Stimulated activated CD8-positive, alpha-beta memory T cell treated with anti-CD3 and anti-CD28 coated beads, Interleukin-7, amount 100 ng/mL, for 24 hours (primary cell): ENCODE measurements around the gene MACROD1.

Experiments
- DNase-seq: peaks from one replicate; pipeline ENCODE4 v3.0.0-alpha.2; 2020; ENCODE audit warnings: low read depth

Gene MACROD1, protein sequence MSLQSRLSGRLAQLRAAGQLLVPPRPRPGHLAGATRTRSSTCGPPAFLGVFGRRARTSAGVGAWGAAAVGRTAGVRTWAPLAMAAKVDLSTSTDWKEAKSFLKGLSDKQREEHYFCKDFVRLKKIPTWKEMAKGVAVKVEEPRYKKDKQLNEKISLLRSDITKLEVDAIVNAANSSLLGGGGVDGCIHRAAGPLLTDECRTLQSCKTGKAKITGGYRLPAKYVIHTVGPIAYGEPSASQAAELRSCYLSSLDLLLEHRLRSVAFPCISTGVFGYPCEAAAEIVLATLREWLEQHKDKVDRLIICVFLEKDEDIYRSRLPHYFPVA

GRCh38 chr11:64165842-64166635, at the start of gene MACROD1:
Gene MACROD1 (minus strand): TSS chr11:64166113. CDS start chr11:64165994, 119 bp downstream.
- DNase-seq: peak; percentile 68

DNA sequence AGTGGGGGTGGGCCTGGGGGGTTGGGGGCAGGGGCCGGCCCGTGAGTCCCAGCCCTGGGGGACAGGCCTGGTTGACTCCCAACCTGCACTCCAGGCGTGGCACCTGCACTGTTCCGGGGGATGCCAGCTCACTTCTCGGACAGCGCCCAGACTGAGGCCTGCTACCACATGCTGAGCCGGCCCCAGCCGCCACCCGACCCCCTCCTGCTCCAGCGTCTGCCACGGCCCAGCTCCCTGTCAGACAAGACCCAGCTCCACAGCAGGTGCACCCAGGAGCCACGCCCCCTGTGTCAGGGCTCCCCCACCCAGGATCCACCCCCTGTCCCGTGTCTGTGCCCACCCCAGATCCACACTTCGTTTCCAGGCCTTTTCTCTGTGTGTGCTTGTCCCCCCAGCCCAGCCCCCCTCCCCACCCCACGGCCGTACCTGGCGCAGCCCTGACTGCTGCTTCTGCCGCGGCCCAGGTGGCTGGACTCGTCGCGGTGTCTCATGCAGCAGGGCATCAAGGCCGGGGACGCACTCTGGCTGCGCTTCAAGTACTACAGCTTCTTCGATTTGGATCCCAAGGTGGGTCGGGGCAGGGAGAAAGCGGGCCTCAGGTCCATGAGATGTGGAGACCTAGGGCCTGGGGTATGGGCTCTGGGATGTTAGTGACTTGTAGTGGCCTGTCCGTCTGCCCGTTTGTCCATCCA, 45.4 kb upstream of the MACROD1 start:
- DNase-seq: no peak

DNA sequence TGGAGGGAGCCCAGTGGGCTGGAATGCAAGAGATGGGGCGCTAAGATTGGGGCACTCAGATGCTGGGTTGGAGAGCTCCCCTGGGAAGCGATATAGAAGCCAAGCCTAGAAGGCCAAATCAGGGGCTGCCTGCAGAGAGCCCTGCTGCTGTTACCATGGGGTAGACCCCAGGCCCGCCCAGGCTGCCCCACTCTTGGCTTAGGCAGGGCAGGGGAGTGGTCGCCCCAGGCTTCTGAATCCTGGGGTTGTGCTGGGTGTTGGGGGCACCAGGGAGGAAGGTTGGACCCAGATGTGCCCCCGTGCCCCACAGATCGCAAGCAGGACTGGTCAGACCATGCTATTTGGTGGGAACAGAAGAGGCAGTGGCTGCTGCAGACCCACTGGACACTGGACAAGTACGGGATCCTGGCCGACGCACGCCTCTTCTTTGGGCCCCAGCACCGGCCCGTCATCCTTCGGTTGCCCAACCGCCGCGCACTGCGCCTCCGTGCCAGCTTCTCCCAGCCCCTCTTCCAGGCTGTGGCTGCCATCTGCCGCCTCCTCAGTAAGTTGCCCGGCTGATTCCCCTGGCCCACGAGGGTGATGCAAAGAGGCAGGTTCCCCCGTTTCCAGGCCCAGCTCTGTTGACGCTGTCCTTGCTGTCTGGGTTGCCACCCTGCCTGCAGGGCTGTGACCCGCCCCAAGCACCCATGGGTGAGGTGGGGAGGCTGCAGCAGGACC, 44.5 kb upstream of the MACROD1 start:
- DNase-seq: no peak

- DNase-seq: no peak
Measured at GRCh38 chr11:64209563-64209843, 43.6 kb upstream of the MACROD1 start.

DNA sequence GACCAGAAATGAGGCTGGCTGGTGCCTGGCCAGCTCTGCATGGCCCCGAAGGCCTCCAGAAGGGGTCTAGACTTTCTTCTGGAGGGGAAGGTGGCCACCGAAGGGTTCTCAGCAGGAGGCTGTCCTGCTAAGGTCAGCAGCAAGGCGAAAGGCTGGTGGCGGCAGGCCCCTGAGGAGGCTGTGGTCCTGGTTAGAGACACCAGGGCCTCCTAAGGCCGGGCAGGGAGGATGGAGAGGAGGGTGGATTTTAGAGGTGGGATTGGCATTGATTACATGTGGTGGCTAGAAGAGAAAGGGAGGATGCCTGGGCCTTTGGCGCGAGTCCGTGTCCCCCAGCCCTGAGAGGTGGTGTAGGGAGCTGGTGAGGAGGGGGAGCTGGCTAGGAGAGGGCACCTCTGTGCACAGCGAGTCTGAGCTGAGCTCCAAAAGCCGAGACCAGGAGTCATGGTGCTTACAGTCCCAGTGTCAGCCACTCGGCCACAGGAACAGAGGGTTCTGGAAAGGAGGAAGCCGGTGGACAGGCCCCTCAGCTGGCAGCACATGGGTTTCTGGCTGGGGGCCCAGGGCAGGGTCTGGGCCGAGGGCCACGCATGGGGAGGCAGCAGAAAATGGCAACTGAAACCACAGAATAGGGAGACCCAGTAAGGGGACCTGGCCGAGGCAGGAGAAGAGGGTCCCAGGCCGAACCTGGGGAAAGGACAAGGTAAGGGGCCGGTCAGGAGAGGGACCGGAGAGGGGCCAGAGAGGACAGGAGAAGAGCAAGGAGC, 43.1 kb upstream of the MACROD1 start:
- DNase-seq: no peak

- DNase-seq: no peak
Measured at GRCh38 chr11:64208086-64208795, 42.3 kb upstream of the MACROD1 start.

- DNase-seq: peak; percentile 80
Measured at GRCh38 chr11:64207256-64208085, 41.6 kb upstream of the MACROD1 start.

GRCh38 chr11:64206457-64207255, 40.7 kb upstream of the MACROD1 start, which contains the start of gene FERMT3:
Gene FERMT3 (plus strand): TSS chr11:64206721. CDS start chr11:64207365, 644 bp downstream.
- no peak for DNase-seq

DNA sequence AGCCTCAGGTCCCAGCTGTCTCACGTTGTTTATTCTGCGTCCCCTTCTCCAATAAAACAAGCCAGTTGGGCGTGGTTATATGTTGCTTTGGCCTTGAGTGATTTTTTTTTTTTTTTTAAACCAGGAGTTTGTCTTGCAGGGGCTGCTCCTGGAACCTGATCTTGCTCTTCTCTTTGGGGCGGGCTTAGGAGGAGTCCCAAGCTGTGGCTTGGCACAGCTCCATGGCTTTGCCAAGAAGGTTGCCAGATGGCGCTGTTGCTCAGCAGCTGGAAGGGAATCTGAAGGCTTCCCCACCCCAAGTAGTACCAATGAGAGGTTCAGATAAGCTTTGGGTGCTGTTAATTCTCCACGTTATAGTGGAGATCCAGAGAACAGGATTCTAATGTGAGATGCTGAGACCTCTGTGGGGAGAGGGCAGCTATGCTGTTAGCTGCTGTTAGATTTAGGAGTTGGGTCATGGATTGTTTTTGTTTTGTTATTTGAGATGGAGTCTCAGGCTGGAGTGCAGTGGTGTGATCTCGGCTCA, 38.6 kb upstream of the MACROD1 start:
- DNase-seq: no peak

DNA sequence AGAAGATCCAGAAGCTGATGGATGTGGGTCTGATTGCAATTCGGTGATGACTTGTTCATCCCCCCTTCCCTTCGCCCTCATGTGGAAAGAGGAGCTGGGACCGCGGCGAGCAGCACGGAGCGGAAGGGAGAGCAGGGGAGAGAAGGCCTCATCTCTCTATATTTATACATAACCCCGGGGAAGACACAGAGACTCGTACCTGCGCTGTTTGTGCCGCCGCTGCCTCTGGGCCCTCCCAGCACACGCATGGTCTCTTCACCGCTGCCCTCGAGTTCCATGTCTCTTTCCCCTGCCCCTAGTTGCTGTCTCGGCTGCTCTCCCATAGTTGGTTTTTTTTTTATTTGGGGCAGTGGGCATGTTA, 38.1 kb upstream of the MACROD1 start:
- no peak for DNase-seq

- DNase-seq: no peak
Measured at GRCh38 chr11:64203421-64204079, 37.6 kb upstream of the MACROD1 start.

DNA sequence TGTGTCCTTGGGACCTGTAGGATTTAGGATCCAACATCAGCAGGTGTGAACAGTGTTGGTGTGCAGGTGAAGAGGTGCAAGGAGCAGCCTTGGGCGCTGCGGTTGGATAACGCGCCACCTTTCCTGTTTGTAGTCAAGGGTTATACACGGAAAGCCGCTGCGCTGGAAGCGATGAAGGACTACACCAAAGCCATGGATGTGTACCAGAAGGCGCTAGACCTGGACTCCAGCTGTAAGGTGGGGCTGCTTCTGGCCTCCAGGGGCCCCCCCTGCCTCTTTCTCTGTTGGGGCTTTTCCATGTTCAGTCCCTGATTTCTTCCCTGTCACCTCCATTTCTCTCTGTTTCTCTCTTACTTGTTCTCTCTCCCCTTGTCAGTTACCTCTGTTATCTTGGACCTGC, 37.1 kb upstream of the MACROD1 start:
- no peak for DNase-seq

GRCh38 chr11:64201543-64201942, 35.6 kb upstream of the MACROD1 start:
- DNase-seq: no peak

GRCh38 chr11:64198511-64198910, 32.6 kb upstream of the MACROD1 start:
- no peak for DNase-seq

GRCh38 chr11:64196626-64197025, 30.7 kb upstream of the MACROD1 start:
- DNase-seq: no peak

DNA sequence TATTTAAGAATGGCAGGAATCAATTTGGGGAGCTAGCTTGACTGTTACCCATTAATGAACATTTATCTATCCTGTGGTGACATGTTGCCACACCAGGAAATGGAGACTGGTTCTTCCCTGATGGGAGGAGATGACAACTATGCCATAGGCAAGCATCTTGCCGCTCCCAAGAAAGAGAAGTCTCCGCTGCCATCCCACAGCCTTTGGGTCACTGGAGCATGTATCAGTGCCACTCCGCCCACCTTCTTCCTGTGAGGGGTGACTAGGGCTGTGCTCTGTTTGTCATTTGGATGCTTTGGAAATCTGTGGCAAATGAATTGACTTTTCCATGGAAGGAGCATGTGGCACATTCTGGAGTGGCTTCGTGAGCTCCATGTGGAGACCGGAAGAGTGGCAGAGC, 26.5 kb upstream of the MACROD1 start:
- no peak for DNase-seq

DNA sequence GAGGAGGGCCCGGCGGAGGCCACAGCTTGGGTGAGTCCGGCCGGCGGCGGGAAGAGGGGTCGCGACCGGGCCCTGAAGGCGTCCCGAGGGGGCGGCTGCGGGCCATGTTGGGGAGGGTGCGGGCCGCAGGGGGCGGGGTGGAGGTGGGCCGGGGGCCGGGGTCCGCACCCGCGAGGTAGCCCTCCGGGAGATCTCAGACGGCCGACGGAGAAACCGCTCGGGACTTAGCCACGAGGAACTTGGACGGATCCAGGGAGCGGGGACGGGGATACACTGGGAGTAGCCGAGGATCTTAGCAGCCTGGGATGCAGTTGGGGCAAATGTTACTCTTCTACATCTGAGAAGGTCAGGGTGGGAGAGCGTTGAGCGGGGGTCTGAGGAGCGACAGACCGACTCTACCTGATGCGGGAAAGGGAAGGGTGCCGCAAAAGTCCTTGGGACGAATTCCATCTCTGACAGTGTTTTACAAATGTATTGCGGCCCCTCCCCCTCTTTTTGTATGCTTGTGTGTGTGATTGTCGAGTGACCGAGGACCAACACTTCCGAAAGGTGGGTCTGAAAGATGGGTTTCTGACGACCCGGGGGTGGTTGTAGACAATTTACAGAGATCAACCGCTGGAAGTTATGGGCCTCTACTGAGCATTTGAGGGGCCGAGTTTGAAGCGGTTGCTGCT, 20.7 kb upstream of the MACROD1 start:
- DNase-seq: no peak
